NT2/D1 (cell line): ENCODE data around the gene FER1L5.

Source experiments
- YY1 ChIP-seq: IDR thresholded peaks from 2 replicates; pipeline ENCODE4 v1.6.1; 2011; ENCODE audit not compliant: insufficient read length, insufficient read depth
- ZNF274 ChIP-seq: IDR thresholded peaks from 2 replicates; pipeline ENCODE4 v1.6.1; 2011; ENCODE audit warnings: mild to moderate bottlenecking, low read depth, low read length

GRCh38 chr2:96729748-96730147 is 87.2 kb downstream of the FER1L5 start:
- TF ChIP-seq YY1 (no peak), ZNF274 (no peak)
